IMR-90 (cell line): ENCODE measurements around the gene UPK3A. TPM values are rescaled to one million over a fixed set of nuclear protein-coding genes. Genes with fewer than 3 reads are reported as not detected.

ENCODE experiments used
- ATAC-seq: fragments of 200-7000 bp; cut with Tn5 transposase; 2 replicates; pipeline ENCODE4 v1.9.1; 2020; ENCODE audit warnings: low read depth, mild to moderate bottlenecking, moderate library complexity
- BruUV-seq: library from RNA; stranded (reverse); fragments of 400-500 nt; replicated peaks from 2 replicates; lab custom pipeline; 2021; lab: Mats Ljungman, UMichigan
- CTCF ChIA-PET: fragments of 300-600 bp; formaldehyde crosslinking; extraction: SDS; loops from one replicate; lab custom pipeline; 2021; ENCODE audit warnings: antibody characterized with exemption; lab: Yijun Ruan, JAX
- POLR2A ChIA-PET: fragments of 300-600 bp; sonication (Branson Sonifier 250); formaldehyde crosslinking; loops from one replicate; lab custom pipeline; 2022; ENCODE audit warnings: antibody characterized with exemption; ENCODE audit not compliant: unreplicated experiment; lab: Charles Lee
- DNase-seq: peaks from one replicate; pipeline ENCODE4 v3.0.0; 2013
- H2AFZ ChIP-seq: replicated peaks from 2 replicates; pipeline ENCODE3; 2013; ENCODE audit warnings: low read length, mild to moderate bottlenecking; ENCODE audit not compliant: poor library complexity
- H2AK5ac ChIP-seq: 2 replicates; pipeline ENCODE4 v1.6.1; 2013; ENCODE audit warnings: low read depth, low read length, inconsistent platforms
- H2AK9ac ChIP-seq: replicated peaks from 2 replicates; pipeline ENCODE3; 2013; ENCODE audit warnings: mild to moderate bottlenecking, low read depth, low read length, moderate library complexity; ENCODE audit not compliant: poor library complexity
- H2BK120ac ChIP-seq: 2 replicates; pipeline ENCODE4 v1.6.1; 2013; ENCODE audit warnings: low read depth, low read length, inconsistent platforms
- H2BK15ac ChIP-seq: 3 replicates; pipeline ENCODE4 v1.6.1; 2013; ENCODE audit warnings: low read depth, low read length, inconsistent platforms
- H2BK20ac ChIP-seq: 2 replicates; pipeline ENCODE4 v1.6.1; 2013; ENCODE audit warnings: low read depth, mild to moderate bottlenecking, inconsistent platforms, low read length, moderate library complexity
- H2BK5ac ChIP-seq: 2 replicates; pipeline ENCODE4 v1.6.1; 2013; ENCODE audit warnings: mild to moderate bottlenecking, low read depth, low read length, inconsistent platforms; ENCODE audit not compliant: poor library complexity, severe bottlenecking
- H3K14ac ChIP-seq: replicated peaks from 2 replicates; pipeline ENCODE4 v1.6.1; 2013; ENCODE audit warnings: low read depth, low read length, inconsistent platforms
- H3K18ac ChIP-seq: 2 replicates; pipeline ENCODE4 v1.6.1; 2013; ENCODE audit warnings: low read depth, low read length, control low read depth
- H3K23ac ChIP-seq: 2 replicates; pipeline ENCODE4 v1.6.1; 2013; ENCODE audit warnings: low read depth, low read length, inconsistent platforms
- H3K27ac ChIP-seq: 2 replicates; pipeline ENCODE4 v1.5.1; 2013; ENCODE audit warnings: mild to moderate bottlenecking, control low read depth, low read length; ENCODE audit not compliant: insufficient read depth
- H3K27me3 ChIP-seq: 2 replicates; pipeline ENCODE4 v1.6.1; 2013; ENCODE audit warnings: low read length; ENCODE audit not compliant: control insufficient read depth, insufficient read depth
- H3K36me3 ChIP-seq: 2 replicates; pipeline ENCODE4 v1.6.1; 2013; ENCODE audit warnings: low read length, mixed read lengths; ENCODE audit not compliant: control insufficient read depth, insufficient read depth
- H3K4ac ChIP-seq: 2 replicates; pipeline ENCODE4 v1.6.1; 2013; ENCODE audit warnings: low read depth, low read length, inconsistent platforms
- H3K4me1 ChIP-seq: 2 replicates; pipeline ENCODE4 v1.6.1; 2013; ENCODE audit warnings: low read length, mixed read lengths; ENCODE audit not compliant: control insufficient read depth, insufficient read depth
- H3K4me2 ChIP-seq: 2 replicates; pipeline ENCODE4 v1.6.1; 2013; ENCODE audit warnings: low read depth, mild to moderate bottlenecking, control low read depth, low read length, moderate library complexity
- H3K4me3 ChIP-seq: 2 replicates; pipeline ENCODE4 v1.5.1; 2013; ENCODE audit warnings: low read depth, mild to moderate bottlenecking, control low read depth, low read length, moderate library complexity; ENCODE audit not compliant: insufficient read depth
- H3K56ac ChIP-seq: 2 replicates; pipeline ENCODE4 v1.6.1; 2013; ENCODE audit warnings: low read length, inconsistent platforms; ENCODE audit not compliant: insufficient read depth; ENCODE audit errors: extremely low read depth
- H3K79me1 ChIP-seq, 2 experiments: 2 replicates each; pipeline ENCODE4 v1.6.1; 2013; ENCODE audit warnings: low read length in 2 of 2, inconsistent platforms in 1 of 2, low read depth in 1 of 2
- H3K9ac ChIP-seq: 2 replicates; pipeline ENCODE4 v1.6.1; 2013; ENCODE audit warnings: low read depth, low read length, control low read depth
- H3K9me1 ChIP-seq: 2 replicates; pipeline ENCODE4 v1.6.1; 2013; ENCODE audit warnings: low read length, inconsistent platforms; ENCODE audit not compliant: insufficient read depth
- H3K9me3 ChIP-seq: 2 replicates; pipeline ENCODE4 v1.6.1; 2013; ENCODE audit warnings: low read length; ENCODE audit not compliant: control insufficient read depth, insufficient read depth
- H4K20me1 ChIP-seq: 2 replicates; pipeline ENCODE4 v1.6.1; 2013; ENCODE audit warnings: low read length, inconsistent platforms; ENCODE audit not compliant: insufficient read depth
- H4K5ac ChIP-seq: 2 replicates; pipeline ENCODE4 v1.6.1; 2013; ENCODE audit warnings: mild to moderate bottlenecking, low read depth, low read length, control low read depth
- H4K8ac ChIP-seq, 2 experiments: 2 replicates each; pipeline ENCODE4 v1.6.1; 2013; ENCODE audit warnings: low read depth in 2 of 2, low read length in 2 of 2, control low read depth in 1 of 2, inconsistent platforms in 1 of 2
- H4K91ac ChIP-seq: 2 replicates; pipeline ENCODE4 v1.6.1; 2013; ENCODE audit warnings: low read depth, low read length, inconsistent platforms; ENCODE audit not compliant: insufficient read depth
- CEBPB ChIP-seq: IDR thresholded peaks from 2 replicates; pipeline ENCODE4 v1.6.1; 2012; ENCODE audit warnings: low read depth, low read length, improper control_type of control experiment
- CHD1 ChIP-seq: IDR thresholded peaks from 2 replicates; pipeline ENCODE4 v1.6.1; 2012; ENCODE audit warnings: low read depth, low read length, improper control_type of control experiment
- CTCF ChIP-seq: conservative IDR thresholded peaks from 2 replicates; pipeline ENCODE4 v1.5.1; 2012; ENCODE audit warnings: mild to moderate bottlenecking, low read depth, low read length, improper control_type of control experiment
- MAFK ChIP-seq: IDR thresholded peaks from 2 replicates; pipeline ENCODE4 v1.6.1; 2012; ENCODE audit warnings: low read depth, low read length, improper control_type of control experiment
- MXI1 ChIP-seq: IDR thresholded peaks from 2 replicates; pipeline ENCODE4 v1.6.1; 2012; ENCODE audit warnings: low read depth, mild to moderate bottlenecking, low read length, moderate library complexity, borderline replicate concordance
- POLR2A ChIP-seq: IDR thresholded peaks from 2 replicates; pipeline ENCODE4 v1.6.1; 2012; ENCODE audit warnings: mild to moderate bottlenecking, low read depth, low read length
- RAD21 ChIP-seq: IDR thresholded peaks from 2 replicates; pipeline ENCODE4 v1.6.1; 2012; ENCODE audit warnings: low read length, improper control_type of control experiment
- USF2 ChIP-seq: fragments of 150-350 bp; IDR thresholded peaks from 2 replicates; pipeline ENCODE4 v1.6.1; 2017; ENCODE audit warnings: mild to moderate bottlenecking, antibody characterized with exemption, low read length, low read depth
- WGBS, 2 experiments: methylation state at CpG; one replicate each; pipeline versions ENCODE4 v1.1.5 to v1.1.7; 2013; ENCODE audit warnings: missing lambda C conversion rate in 2 of 2; ENCODE audit not compliant: insufficient read length in 1 of 2; ENCODE audit errors: extremely low coverage in 2 of 2; 5-methylcytosine and 5-hydroxymethylcytosine counted together
- dilution Hi-C: fragments of 300-500 bp; cut with HindIII; formaldehyde crosslinking; loops from one replicate; pipeline ENCODE4 v1.14.3; 2018; ENCODE audit warnings: low sequenced_read_pairs; ENCODE audit not compliant: unreplicated experiment
- in situ Hi-C: fragments of 300-500 bp; cut with MboI; formaldehyde crosslinking; loops from 3 replicates; pipeline ENCODE4 v1.14.3; 2019; ENCODE audit warnings: low sequenced_read_pairs, inconsistent platforms, mixed read lengths
- intact Hi-C: fragments of 100-400 bp; cut with micrococcal nuclease; formaldehyde crosslinking; loops from 2 replicates; pipeline ENCODE4 v1.10.0; 2022
- polyA plus RNA-seq, 3 experiments: library from polyadenylated mRNA; depleted of rRNA; stranded (reverse); fragments of >200 nt; gene quantifications; 2 replicates each; pipeline ENCODE4 v1.2.3, GENCODE V29; 2012; ENCODE audit warnings: low replicate concordance in 1 of 3
- total RNA-seq: library from RNA; depleted of rRNA; stranded (reverse); fragments of >200 nt; gene quantifications from 2 replicates; pipeline ENCODE4 v1.2.3, GENCODE V29; 2012
- TF ChIP-seq, protein P1 (sequence below): fragments of 150-350 bp; IDR thresholded peaks from 2 replicates; pipeline ENCODE4 v1.6.1; 2016; ENCODE audit warnings: low read depth, mild to moderate bottlenecking, low read length, moderate library complexity, borderline replicate concordance

UPK3A gene
- total and polyA plus RNA-seq, 2 of the 4 experiments (the other 2 are of a cell fraction): not detected

- 65% methylated on average over 6 of the region's 12 CpGs; no CpG with 5 or more reads in 1 of the 2 experiments for WGBS, 2 experiments
- ChIA-PET POLR2A (no interaction called here), CTCF (no interaction called here)
- no peak overlapping the region for H3K14ac ChIP-seq
- ATAC-seq (peak; percentile 40; the same call in 1 of the 2 replicates), DNase-seq (no peak)
- H4K5ac ChIP-seq: no peak overlapping the region
- H3K4ac ChIP-seq: no peak overlapping the region
- H4K8ac ChIP-seq: no peak overlapping the region
- no peak overlapping the region for H3K23ac ChIP-seq
- no peak overlapping the region for H2BK20ac ChIP-seq
- no peak overlapping the region for H3K56ac ChIP-seq
- H3K4me3 ChIP-seq: no peak overlapping the region
- TF ChIP-seq POLR2A (no peak), MXI1 (no peak), RAD21 (no peak), CTCF (no peak), USF2 (no peak), CEBPB (no peak), CHD1 (no peak), MAFK (no peak)
- TF ChIP-seq, protein P1, sequence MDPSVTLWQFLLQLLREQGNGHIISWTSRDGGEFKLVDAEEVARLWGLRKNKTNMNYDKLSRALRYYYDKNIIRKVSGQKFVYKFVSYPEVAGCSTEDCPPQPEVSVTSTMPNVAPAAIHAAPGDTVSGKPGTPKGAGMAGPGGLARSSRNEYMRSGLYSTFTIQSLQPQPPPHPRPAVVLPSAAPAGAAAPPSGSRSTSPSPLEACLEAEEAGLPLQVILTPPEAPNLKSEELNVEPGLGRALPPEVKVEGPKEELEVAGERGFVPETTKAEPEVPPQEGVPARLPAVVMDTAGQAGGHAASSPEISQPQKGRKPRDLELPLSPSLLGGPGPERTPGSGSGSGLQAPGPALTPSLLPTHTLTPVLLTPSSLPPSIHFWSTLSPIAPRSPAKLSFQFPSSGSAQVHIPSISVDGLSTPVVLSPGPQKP: no peak
- H2AK5ac ChIP-seq: no peak overlapping the region
- no peak overlapping the region for H2BK15ac ChIP-seq
- no peak overlapping the region for H3K18ac ChIP-seq
- H2AK9ac ChIP-seq: no peak overlapping the region
- H3K4me2 ChIP-seq: no peak overlapping the region
- dilution Hi-C loops: no loop called here
- H3K79me1 ChIP-seq: peaks cover 3 to 22% of the 10 kb centered on the region in 2 experiments; a peak in 2 of 4 replicates
- H3K27me3 ChIP-seq: no peaks in the 10 kb centered on the region
- no peak overlapping the region for H4K91ac ChIP-seq
- H3K4me1 ChIP-seq: peaks cover 2% of the 10 kb centered on the region; the same call in 1 of the 2 replicates
- intact Hi-C loops: no loop called here
- H2BK120ac ChIP-seq: no peak overlapping the region
- H3K27ac ChIP-seq: no peak overlapping the region
- H3K9me1 ChIP-seq: peaks cover 6% of the 10 kb centered on the region; the same call in 1 of the 2 replicates
- in situ Hi-C loops: no loop called here
- H3K9me3 ChIP-seq: no peaks in the 10 kb centered on the region
- H3K9ac ChIP-seq: no peak overlapping the region
- H4K20me1 ChIP-seq: peaks cover 6% of the 10 kb centered on the region
- no peak overlapping the region for H2AFZ ChIP-seq
- H2BK5ac ChIP-seq: no peak overlapping the region
- peaks cover 47% of the 10 kb centered on the region for H3K36me3 ChIP-seq
- BruUV-seq: no TSS peak
Measured at GRCh38 chr22:45329530-45329936, 44.8 kb downstream of the UPK3A start.
